Measurements from ENCODE around the gene ZNF786. TPM values are rescaled to one million over a fixed set of nuclear protein-coding genes. Genes with fewer than 3 reads are reported as not detected.
A peak's percentile ranks its signal among the peaks of the same experiment; 100 is the strongest.

The ZNF786 gene
- total RNA-seq, 4 donors from 2014 or later, result 1.9 to 6.1 (median 2.7) TPM

GRCh38 chr7:149028346-149029109, 62.0 kb downstream of the ZNF786 start, which contains the start of gene PDIA4:
Gene PDIA4 (minus strand): TSS chr7:149028505. CDS start chr7:149028408, 97 bp downstream.
- ATAC-seq, result peak; percentile 97
- no peaks in the 10 kb centered on the region for H3K27me3 ChIP-seq

DNA sequence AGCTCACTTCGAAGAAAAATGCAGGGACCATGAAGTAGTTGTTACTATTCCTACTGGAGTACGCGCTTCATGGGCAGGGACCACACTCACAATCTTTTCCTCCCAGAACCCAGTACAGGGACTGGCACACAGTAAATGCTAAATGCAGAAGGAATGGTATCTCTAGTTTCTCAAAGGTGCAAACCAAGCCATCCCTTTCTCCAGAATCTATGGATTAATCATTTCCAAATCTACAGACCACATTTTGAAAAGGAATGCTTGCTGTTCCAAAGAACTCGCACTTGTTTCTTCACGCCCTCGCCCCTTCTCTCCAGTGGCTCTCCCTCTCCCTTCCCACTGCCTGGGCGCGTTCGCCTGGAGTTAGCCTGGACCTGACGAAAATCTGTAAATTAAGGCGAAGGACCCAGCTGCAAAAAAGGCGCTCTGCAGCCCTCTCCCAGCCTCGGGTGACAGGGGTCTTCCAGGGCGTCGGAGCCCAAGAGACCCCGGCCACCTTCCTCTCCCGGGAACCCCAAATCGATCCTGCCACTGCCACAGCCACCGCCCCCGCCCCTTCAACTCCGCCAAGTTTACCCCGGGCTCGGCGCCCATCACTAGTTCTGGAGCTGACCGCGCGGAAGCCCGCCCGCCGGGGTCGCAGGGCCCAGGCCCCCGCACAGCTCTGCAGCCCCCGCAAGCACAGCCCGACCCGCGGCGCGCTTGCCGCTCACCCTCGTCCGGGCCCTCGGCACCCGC, 62.7 kb downstream of the ZNF786 start:
- in situ Hi-C loops (cut with MboI; ENCODE audit: low sequenced_read_pairs in 4 of 4), result no loop called here
- no peaks in the 10 kb centered on the region for H3K36me3 ChIP-seq
- ATAC-seq (no peak), DNase-seq (no peak)
- H3K9me3 ChIP-seq, result no peaks in the 10 kb centered on the region
- TF ChIP-seq POLR2A (IDR thresholded peaks at IDR 0.05) (no peak), CTCF (IDR thresholded peaks at IDR 0.05 in 4 of 5, conservative IDR thresholded peaks at IDR 0.05 in 1 of 5) (peak in 1 of 5 experiments; percentile 26)
- intact Hi-C loops (cut with DNase I; ENCODE audit: low total_unique reads), result loop anchor here (1.0 to 2.0 kb wide), 7 partner anchors 38 to 329 kb away; partner anchors contain the start of genes CUL1, EZH2, ZNF425 and ZNF786
- peak overlapping the region; percentile 83 to 98 (median 94) for H3K27ac ChIP-seq
- H3K27me3 ChIP-seq, result no peaks in the 10 kb centered on the region
- peak overlapping the region; percentile 70 to 93 (median 86) for H3K4me3 ChIP-seq
- H3K4me1 ChIP-seq, result peaks cover 16 to 21% of the 10 kb centered on the region in 2 donors

More at GRCh38 chr7:149028346-149029109, 62.0 kb downstream of the ZNF786 start, which contains the start of gene PDIA4:
- TF ChIP-seq POLR2A (IDR thresholded peaks at IDR 0.05), result peak; percentile 72 to 94
- TF ChIP-seq CTCF (IDR thresholded peaks at IDR 0.05 in 4 of 5, conservative IDR thresholded peaks at IDR 0.05 in 1 of 5), result peak in 4 of 5 experiments; percentile 34 to 44 (median 40)
- Histone ChIP-seq H3K36me3 (no peaks in the 10 kb centered on the region), H3K4me3 (peak within 1 kb of the TSS; percentile 70 to 93 (median 86)), H3K4me1 (peaks cover 16 to 21% of the 10 kb centered on the region in 2 donors), H3K9me3 (no peaks in the 10 kb centered on the region), H3K27ac (peak within 1 kb of the TSS; percentile 83 to 98 (median 94))
- peak; percentile 99 for DNase-seq
- intact Hi-C loops (cut with DNase I; ENCODE audit: low total_unique reads) (loop anchor here (1.0 to 2.0 kb wide), 7 partner anchors 37 to 330 kb away; partner anchors contain the start of genes CUL1, EZH2, ZNF425 and ZNF786), in situ Hi-C loops (cut with MboI; ENCODE audit: low sequenced_read_pairs in 4 of 4) (no loop called here)

GRCh38 chr7:149027055-149027454, 63.5 kb downstream of the ZNF786 start:
- no peak for DNase-seq
- Histone ChIP-seq H3K4me3 (peak overlapping the region in 3 of 4 donors; percentile 82 to 93 (median 91)), H3K36me3 (no peaks in the 10 kb centered on the region), H3K4me1 (peaks cover 16 to 21% of the 10 kb centered on the region in 2 donors), H3K27ac (peak overlapping the region in 3 of 4 donors; percentile 83 to 98 (median 95)), H3K27me3 (no peaks in the 10 kb centered on the region), H3K9me3 (no peaks in the 10 kb centered on the region)
- TF ChIP-seq POLR2A (IDR thresholded peaks at IDR 0.05) (no peak), CTCF (IDR thresholded peaks at IDR 0.05 in 4 of 5, conservative IDR thresholded peaks at IDR 0.05 in 1 of 5) (no peak)
- no peak for ATAC-seq
- intact Hi-C loops (cut with DNase I; ENCODE audit: low total_unique reads), result no loop called here
- in situ Hi-C loops (cut with MboI; ENCODE audit: low sequenced_read_pairs in 4 of 4), result no loop called here

DNA sequence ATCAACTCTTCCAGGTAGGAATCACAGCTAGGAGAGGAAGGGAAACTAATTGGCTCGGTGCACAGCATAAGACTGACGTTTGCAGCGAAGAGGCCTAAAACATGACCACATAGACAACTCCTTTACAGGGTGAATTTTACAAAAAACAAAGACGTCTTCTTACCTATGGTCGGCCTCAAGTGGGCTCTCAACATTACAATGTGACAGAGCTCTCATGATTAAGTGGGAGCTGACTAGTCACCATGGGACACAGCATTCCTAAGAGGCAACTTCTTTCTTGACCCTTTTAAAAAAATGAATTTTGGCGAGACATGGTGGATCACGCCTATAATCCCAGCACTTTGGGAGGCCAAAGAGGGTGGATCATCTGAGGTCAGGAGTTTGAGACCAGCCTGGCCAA, 66.9 kb downstream of the ZNF786 start:
- intact Hi-C loops (cut with DNase I; ENCODE audit: low total_unique reads), result no loop called here
- no peak overlapping the region for H3K27ac ChIP-seq
- H3K4me3 ChIP-seq, result no peak overlapping the region
- peaks cover 15 to 16% of the 10 kb centered on the region in 2 donors for H3K4me1 ChIP-seq
- ATAC-seq (no peak), DNase-seq (no peak)
- in situ Hi-C loops (cut with MboI; ENCODE audit: low sequenced_read_pairs in 4 of 4), result loop anchor here in 1 of 4 donors (5.0 kb wide), 1 partner anchor 64 kb away; no protein-coding TSS in a partner anchor
- H3K9me3 ChIP-seq, result no peaks in the 10 kb centered on the region
- TF ChIP-seq POLR2A (IDR thresholded peaks at IDR 0.05) (no peak), CTCF (IDR thresholded peaks at IDR 0.05 in 4 of 5, conservative IDR thresholded peaks at IDR 0.05 in 1 of 5) (no peak)
- no peaks in the 10 kb centered on the region for H3K27me3 ChIP-seq
- H3K36me3 ChIP-seq, result peaks cover 0 to 20% of the 10 kb centered on the region in 2 donors
